K562 (cell line): ENCODE data around the gene AJM1. TPM values are rescaled to one million over a fixed set of nuclear protein-coding genes. Genes with fewer than 3 reads are reported as not detected.

Experiments used
- ATAC-seq: fragments of 200-7000 bp; cut with Tn5 transposase; 3 replicates; pipeline ENCODE4 v1.9.1; 2020; ENCODE audit warnings: moderate library complexity
- BruUV-seq: library from RNA; stranded (reverse); fragments of 400-500 nt; replicated peaks from 2 replicates; lab custom pipeline; 2021; lab: Mats Ljungman, UMichigan
- CTCF ChIA-PET: fragments of 300-600 bp; formaldehyde crosslinking; extraction: SDS; loops from one replicate; lab custom pipeline; 2021; ENCODE audit warnings: low intra/inter-chr PET ratio; lab: Yijun Ruan, JAX
- POLR2A ChIA-PET: fragments of 300-600, 350-650 bp; sonication (Branson Sonifier 250); formaldehyde crosslinking; extraction: SDS; loops from one replicate; lab custom pipeline; 2021; ENCODE audit warnings: antibody characterized with exemption, inconsistent platforms; lab: Yijun Ruan, JAX
- DNase-seq, 4 experiments: peaks; one replicate each; pipeline versions ENCODE4 v3.0.0 to v3.0.0-alpha.2; 2011 to 2018; ENCODE audit warnings: low spot score in 3 of 4, mixed read lengths in 3 of 4; ENCODE audit errors: extremely low read depth in 1 of 4
- FAIRE-seq: peaks from 2 replicates; lab custom pipeline; 2011; peaks lifted over from hg19 to GRCh38; lab: Jason Lieb, UNC
- H2AFZ ChIP-seq: 2 replicates; pipeline ENCODE4 v1.6.0; 2011; ENCODE audit warnings: low read depth, low read length, control low read depth, inconsistent platforms
- H3K27ac ChIP-seq: fragments of 200-600 bp; 3 replicates; pipeline ENCODE4 v1.8.0; 2011; ENCODE audit warnings: low read depth, mild to moderate bottlenecking, control low read depth, inconsistent platforms, low read length, moderate library complexity, mixed read lengths; ENCODE audit errors: extremely low read depth
- H3K27me3 ChIP-seq, 2 experiments: fragments of 300-600 bp in 1 of 2; 2 replicates in 1 of 2; 3 replicates in 1 of 2; pipeline versions ENCODE4 v1.6.0 to v1.8.0; 2011; ENCODE audit warnings: inconsistent platforms in 2 of 2, low read length in 2 of 2, mild to moderate bottlenecking in 1 of 2, mixed read lengths in 1 of 2, moderate library complexity in 1 of 2; ENCODE audit not compliant: control insufficient read depth in 2 of 2, insufficient read depth in 2 of 2
- H3K36me3 ChIP-seq: fragments of 300-600 bp; 3 replicates; pipeline ENCODE4 v1.8.0; 2011; ENCODE audit warnings: mild to moderate bottlenecking, low read length, inconsistent platforms; ENCODE audit not compliant: control insufficient read depth, insufficient read depth
- H3K4me1 ChIP-seq, 2 experiments: fragments of 200-600 bp in 1 of 2; replicated peaks in 1 of 2; 2 replicates in 1 of 2; 3 replicates in 1 of 2; pipeline versions ENCODE4 v1.5.1 to v1.8.0; 2011; ENCODE audit warnings: inconsistent platforms in 2 of 2, low read length in 2 of 2, mild to moderate bottlenecking in 1 of 2, mixed read lengths in 1 of 2, moderate library complexity in 1 of 2; ENCODE audit not compliant: control insufficient read depth in 2 of 2, insufficient read depth in 2 of 2
- H3K4me2 ChIP-seq: 2 replicates; pipeline ENCODE4 v1.6.1; 2011; ENCODE audit warnings: low read length, control low read depth, inconsistent platforms, mixed read lengths; ENCODE audit not compliant: insufficient read depth
- H3K4me3 ChIP-seq: fragments of 200-600 bp; sonication (generic), shearing (Covaris generic); 2 replicates; pipeline ENCODE4 v1.5.1; 2016; ENCODE audit warnings: control low read depth, inconsistent platforms
- H3K79me2 ChIP-seq: fragments of 200-600 bp; 3 replicates; pipeline ENCODE4 v1.8.0; 2011; ENCODE audit warnings: low read length, inconsistent platforms; ENCODE audit not compliant: control insufficient read depth, insufficient read depth
- H3K9ac ChIP-seq, 2 experiments: 2 replicates each; pipeline versions ENCODE4 v1.6.0 to v1.6.1; 2011; ENCODE audit warnings: low read depth in 2 of 2, low read length in 2 of 2, control low read depth in 1 of 2, inconsistent platforms in 1 of 2, mild to moderate bottlenecking in 1 of 2, mixed read lengths in 1 of 2; ENCODE audit not compliant: insufficient read depth in 1 of 2
- H3K9me1 ChIP-seq: one replicate; pipeline ENCODE4 v1.6.0; 2011; ENCODE audit warnings: inconsistent platforms, mild to moderate bottlenecking, low read length, moderate library complexity; ENCODE audit not compliant: control insufficient read depth, insufficient read depth
- H3K9me3 ChIP-seq: replicated peaks from 2 replicates; pipeline ENCODE4 v1.5.1; 2011; ENCODE audit warnings: low read depth, low read length, inconsistent platforms; ENCODE audit not compliant: control insufficient read depth, insufficient read depth
- H4K20me1 ChIP-seq: replicated peaks from 2 replicates; pipeline ENCODE4 v1.6.1; 2011; ENCODE audit warnings: low read length, inconsistent platforms, mixed read lengths; ENCODE audit not compliant: control insufficient read depth, insufficient read depth
- ADNP ChIP-seq: fragments of 200-800 bp; sonication (Bioruptor generic); IDR thresholded peaks from 2 replicates; pipeline ENCODE4 v1.6.1; 2016; ENCODE audit warnings: missing genetic modification characterization, missing compliant biosample characterization
- CCNT2 ChIP-seq: IDR thresholded peaks from 2 replicates; pipeline ENCODE4 v1.6.1; 2011; ENCODE audit warnings: borderline replicate concordance, low read depth, mild to moderate bottlenecking, moderate library complexity, mixed read lengths, low read length; ENCODE audit not compliant: insufficient read length; ENCODE audit errors: extremely low read depth
- DEAF1 ChIP-seq: fragments of 450-650 bp; formaldehyde crosslinking; IDR thresholded peaks from 2 replicates; pipeline ENCODE4 v1.4.0; 2020; ENCODE audit warnings: mild to moderate bottlenecking, moderate library complexity
- ETS1 ChIP-seq: conservative IDR thresholded peaks from 2 replicates; pipeline ENCODE4 v1.6.1; 2011; ENCODE audit warnings: low read depth, mild to moderate bottlenecking, low read length; ENCODE audit not compliant: control insufficient read depth
- HNRNPL ChIP-seq: fragments of 200-400 bp; formaldehyde crosslinking; IDR thresholded peaks from 2 replicates; pipeline ENCODE4 v1.6.1; 2017; ENCODE audit warnings: low read depth, mild to moderate bottlenecking, low read length
- KAT2B ChIP-seq: IDR thresholded peaks from one replicate; pipeline ENCODE4 v1.6.1; 2012; ENCODE audit warnings: low read depth, mild to moderate bottlenecking, control low read depth, inconsistent platforms, low read length, moderate library complexity
- KDM1A ChIP-seq, 2 experiments: fragments of 450-650 bp; IDR thresholded peaks; 2 replicates each; pipeline ENCODE4 v1.6.1; 2016; ENCODE audit warnings: mild to moderate bottlenecking in 2 of 2
- PCBP1 ChIP-seq: fragments of 200-400 bp; formaldehyde crosslinking; IDR thresholded peaks from 2 replicates; pipeline ENCODE4 v1.6.1; 2018; ENCODE audit warnings: mild to moderate bottlenecking, low read depth, low read length; ENCODE audit not compliant: poor library complexity, severe bottlenecking
- SIN3B ChIP-seq: fragments of 450-650 bp; IDR thresholded peaks from 2 replicates; pipeline ENCODE4 v1.6.1; 2017; ENCODE audit warnings: low read depth, mild to moderate bottlenecking, moderate library complexity
- XRCC5 ChIP-seq: fragments of 200-400 bp; formaldehyde crosslinking; IDR thresholded peaks from 2 replicates; pipeline ENCODE4 v1.6.1; 2017; ENCODE audit warnings: low read depth, mild to moderate bottlenecking, low read length
- ZNF311 ChIP-seq: fragments of 250-450 bp; sonication (Bioruptor Pico); IDR thresholded peaks from 2 replicates; pipeline ENCODE4 v1.4.0; 2020; ENCODE audit warnings: mild to moderate bottlenecking, moderate library complexity
- ZNF740 ChIP-seq, 3 experiments: fragments of 200-800 bp in 1 of 3; sonication (Bioruptor generic) in 1 of 3; sonication (generic) in 1 of 3; formaldehyde crosslinking in 1 of 3; IDR thresholded peaks; 2 replicates each; pipeline versions ENCODE4 v1.6.1 to v1.8.0; 2016 to 2022; ENCODE audit warnings: mild to moderate bottlenecking in 2 of 3, missing compliant biosample characterization in 2 of 3, missing genetic modification characterization in 2 of 3, missing genetic modification reagents in 1 of 3
- WGBS: fragments of 100-300 bp; shearing (Covaris generic); methylation state at CpG from one replicate; pipeline ENCODE4 v1.1.6; 2016; ENCODE audit warnings: low coverage, mixed read lengths; ENCODE audit not compliant: insufficient coverage; ENCODE audit errors: missing lambda C conversion rate; 5-methylcytosine and 5-hydroxymethylcytosine counted together
- in situ Hi-C: fragments of 300-500 bp; cut with MboI; formaldehyde crosslinking; loops from 4 replicates; pipeline ENCODE4 v1.15.0; 2018; ENCODE audit warnings: inconsistent platforms, mixed read lengths
- intact Hi-C: fragments of 100-400 bp; cut with micrococcal nuclease; formaldehyde crosslinking; loops from 2 replicates; pipeline ENCODE4 v1.14.2; 2022
- polyA plus RNA-seq, 8 experiments: library from polyadenylated mRNA; depleted of rRNA in 4 of 8; stranded (reverse) in 5 of 8; unstranded in 3 of 8; fragments of >200 nt; fragmentation: Nextera tagmentation in 2 of 8; fragmentation: Illumina TruSeq in 1 of 8; extraction: Ambion mirVana in 2 of 8; extraction: Trizol in 1 of 8; gene quantifications; 2 replicates each; pipeline versions ENCODE4 v1.2.1 to v1.2.3, GENCODE V29; 2011 to 2014; ENCODE audit warnings: inconsistent platforms in 1 of 8, missing spikeins in 1 of 8
- total RNA-seq, 7 experiments: library from RNA; depleted of rRNA in 6 of 7; stranded (reverse); fragments of >200 nt in 6 of 7; fragmentation: Illumina TruSeq in 2 of 7; extraction: Trizol in 2 of 7; gene quantifications; 2 replicates each; pipeline versions ENCODE4 v1.2.1 to v1.2.3, GENCODE V29; 2011 to 2021; ENCODE audit warnings: low replicate concordance in 1 of 7
- TF ChIP-seq, protein P1 (sequence below): fragments of 450-650 bp; IDR thresholded peaks from 2 replicates; pipeline ENCODE4 v1.7.1; 2018; ENCODE audit warnings: mild to moderate bottlenecking, low read depth; ENCODE audit not compliant: partially characterized antibody

AJM1 gene
- total and polyA plus RNA-seq, 9 of the 15 experiments (the other 6 are each of a cell fraction or from before 2014, with no cell fraction given): 0.01 to 3.7 (median 0.65) TPM; not detected in 1

- Histone ChIP-seq H3K9me3 (no peaks in the 10 kb centered on the region), H3K9ac (peak overlapping the region in 1 of 2 experiments; percentile 86; a peak in 2 of 4 replicates), H3K9me1 (no peaks in the 10 kb centered on the region), H2AFZ (peak overlapping the region; percentile 88), H3K27ac (no peak overlapping the region), H3K79me2 (no peaks in the 10 kb centered on the region), H3K4me2 (peak overlapping the region; percentile 78), H3K4me1 (peaks cover 40 to 72% of the 10 kb centered on the region in 2 experiments; a peak in 4 of 5 replicates), H3K4me3 (peak overlapping the region; percentile 33), H3K27me3 (no peaks in the 10 kb centered on the region), H3K36me3 (no peaks in the 10 kb centered on the region), H4K20me1 (no peaks in the 10 kb centered on the region)
- ChIA-PET POLR2A (no interaction called here), CTCF (no interaction called here)
- in situ Hi-C loops: loop anchor here (25.0 kb wide), 1 partner anchor 438 kb away; the partner anchor contains the start of genes CYSRT1, RNF224, SLC34A3 and TUBB4B
- FAIRE-seq: no peak
- BruUV-seq: no TSS peak
- WGBS: 57% methylated on average over 26 of the region's 35 CpGs
- intact Hi-C loops: no loop called here
- no peak for DNase-seq
- ATAC-seq: peak; percentile 1; the same call in 2 of the 3 replicates
- no peak for TF ChIP-seq ADNP (tag)
- peak; percentile 34 for TF ChIP-seq PCBP1
- TF ChIP-seq CCNT2: no peak
- no peak for TF ChIP-seq SIN3B
- no peak for TF ChIP-seq KDM1A (IDR thresholded peaks at IDR 0.05)
- TF ChIP-seq DEAF1 (CRISPR knock-in tag): no peak
- TF ChIP-seq, protein P1, sequence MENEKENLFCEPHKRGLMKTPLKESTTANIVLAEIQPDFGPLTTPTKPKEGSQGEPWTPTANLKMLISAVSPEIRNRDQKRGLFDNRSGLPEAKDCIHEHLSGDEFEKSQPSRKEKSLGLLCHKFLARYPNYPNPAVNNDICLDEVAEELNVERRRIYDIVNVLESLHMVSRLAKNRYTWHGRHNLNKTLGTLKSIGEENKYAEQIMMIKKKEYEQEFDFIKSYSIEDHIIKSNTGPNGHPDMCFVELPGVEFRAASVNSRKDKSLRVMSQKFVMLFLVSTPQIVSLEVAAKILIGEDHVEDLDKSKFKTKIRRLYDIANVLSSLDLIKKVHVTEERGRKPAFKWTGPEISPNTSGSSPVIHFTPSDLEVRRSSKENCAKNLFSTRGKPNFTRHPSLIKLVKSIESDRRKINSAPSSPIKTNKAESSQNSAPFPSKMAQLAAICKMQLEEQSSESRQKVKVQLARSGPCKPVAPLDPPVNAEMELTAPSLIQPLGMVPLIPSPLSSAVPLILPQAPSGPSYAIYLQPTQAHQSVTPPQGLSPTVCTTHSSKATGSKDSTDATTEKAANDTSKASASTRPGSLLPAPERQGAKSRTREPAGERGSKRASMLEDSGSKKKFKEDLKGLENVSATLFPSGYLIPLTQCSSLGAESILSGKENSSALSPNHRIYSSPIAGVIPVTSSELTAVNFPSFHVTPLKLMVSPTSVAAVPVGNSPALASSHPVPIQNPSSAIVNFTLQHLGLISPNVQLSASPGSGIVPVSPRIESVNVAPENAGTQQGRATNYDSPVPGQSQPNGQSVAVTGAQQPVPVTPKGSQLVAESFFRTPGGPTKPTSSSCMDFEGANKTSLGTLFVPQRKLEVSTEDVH: no peak
- TF ChIP-seq KAT2B: no peak
- 0 out of 2 replicates have a peak, but pooled peaks have one; percentile 4 for TF ChIP-seq XRCC5
- TF ChIP-seq HNRNPL: peak; percentile 36; the same call in 1 of the 2 replicates
- TF ChIP-seq ETS1: no peak
- no peak for TF ChIP-seq ZNF311 (CRISPR knock-in tag)
- TF ChIP-seq ZNF740 (CRISPR knock-in tag; IDR thresholded peaks at IDR 0.05): peak; percentile 60; the same call in 1 of the 2 replicates
- TF ChIP-seq ZNF740 (tag; IDR thresholded peaks at IDR 0.05): no peak
These were observed 43.0 kb upstream of the AJM1 start for GRCh38 chr9:136799079-136799853.
